ENCODE data around the gene HOXC5.

DNA sequence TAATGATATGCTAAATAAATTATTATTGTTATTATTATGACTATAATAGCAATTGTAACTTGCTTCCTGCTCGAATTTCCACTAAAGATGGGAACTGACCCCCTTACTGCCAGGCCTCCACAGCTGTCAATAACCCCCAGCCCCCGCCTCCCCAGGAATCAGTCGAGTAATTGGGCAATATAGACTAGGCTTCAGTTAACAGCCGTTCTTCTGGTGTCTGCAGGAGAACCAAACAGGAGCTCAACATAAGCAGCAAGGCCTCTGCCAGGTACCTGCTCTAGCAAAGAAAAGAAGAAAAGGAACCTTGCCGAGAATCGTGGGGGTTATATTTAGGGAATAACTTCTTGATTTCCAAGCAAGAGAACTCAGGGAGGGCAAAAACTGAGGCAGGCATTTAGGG, 42.6 kb downstream of the HOXC5 start:
- TF ChIP-seq, protein P1, sequence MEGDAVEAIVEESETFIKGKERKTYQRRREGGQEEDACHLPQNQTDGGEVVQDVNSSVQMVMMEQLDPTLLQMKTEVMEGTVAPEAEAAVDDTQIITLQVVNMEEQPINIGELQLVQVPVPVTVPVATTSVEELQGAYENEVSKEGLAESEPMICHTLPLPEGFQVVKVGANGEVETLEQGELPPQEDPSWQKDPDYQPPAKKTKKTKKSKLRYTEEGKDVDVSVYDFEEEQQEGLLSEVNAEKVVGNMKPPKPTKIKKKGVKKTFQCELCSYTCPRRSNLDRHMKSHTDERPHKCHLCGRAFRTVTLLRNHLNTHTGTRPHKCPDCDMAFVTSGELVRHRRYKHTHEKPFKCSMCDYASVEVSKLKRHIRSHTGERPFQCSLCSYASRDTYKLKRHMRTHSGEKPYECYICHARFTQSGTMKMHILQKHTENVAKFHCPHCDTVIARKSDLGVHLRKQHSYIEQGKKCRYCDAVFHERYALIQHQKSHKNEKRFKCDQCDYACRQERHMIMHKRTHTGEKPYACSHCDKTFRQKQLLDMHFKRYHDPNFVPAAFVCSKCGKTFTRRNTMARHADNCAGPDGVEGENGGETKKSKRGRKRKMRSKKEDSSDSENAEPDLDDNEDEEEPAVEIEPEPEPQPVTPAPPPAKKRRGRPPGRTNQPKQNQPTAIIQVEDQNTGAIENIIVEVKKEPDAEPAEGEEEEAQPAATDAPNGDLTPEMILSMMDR (IDR thresholded peaks at IDR 0.05): no peak
- no peak for TF ChIP-seq EZH2 (IDR thresholded peaks at IDR 0.05; ENCODE audit: borderline replicate concordance, insufficient read depth, low read depth, low read length, poor library complexity, severe bottlenecking)
